Coronary artery (tissue), 2 donors: ENCODE measurements around the gene ZBTB39.
"Not testable (repeated sequence)": the region's sequence is repeated elsewhere in the genome, so short reads cannot be mapped to it uniquely, and the experiment has no call there.

ENCODE experiments used
- DNase-seq: peaks from one replicate; pipeline ENCODE4 v3.0.0-alpha.2; 2017; ENCODE audit warnings: low spot score
- H3K27ac ChIP-seq, 2 donors: fragments of 200-600 bp; sonication (generic); one replicate each; pipeline ENCODE4 v1.5.1; 2016 to 2019
- H3K4me3 ChIP-seq: fragments of 200-600 bp; sonication (generic); 2 replicates; pipeline ENCODE4 v1.5.1; 2016; ENCODE audit warnings: mild to moderate bottlenecking, moderate library complexity
- CTCF ChIP-seq: fragments of 200-600 bp; sonication (generic); IDR thresholded peaks from one replicate; pipeline ENCODE4 v1.5.1; 2019; ENCODE audit warnings: antibody characterized with exemption

The ZBTB39 gene

DNA sequence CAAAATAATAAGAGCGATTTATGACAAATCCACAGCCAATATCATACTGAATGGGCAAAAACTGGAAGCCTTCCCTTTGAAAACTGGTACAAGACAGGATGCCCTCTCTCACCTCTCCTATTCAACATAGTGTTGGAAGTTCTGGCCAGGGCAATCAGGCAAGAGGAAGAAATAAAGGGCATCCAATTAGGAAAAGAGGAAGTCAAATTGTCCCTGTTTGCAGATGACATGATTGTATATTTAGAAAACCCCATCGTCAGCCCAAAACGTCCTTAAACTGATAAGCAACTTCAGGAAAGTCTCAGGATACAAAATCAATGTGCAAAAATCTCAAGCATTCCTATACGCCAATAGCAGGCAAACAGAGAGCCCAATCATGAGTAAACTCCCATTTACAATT lies 44.1 kb downstream of the ZBTB39 start:
- H3K27ac ChIP-seq, H3K4me3 ChIP-seq, DNase-seq: not testable (repeated sequence)

DNA sequence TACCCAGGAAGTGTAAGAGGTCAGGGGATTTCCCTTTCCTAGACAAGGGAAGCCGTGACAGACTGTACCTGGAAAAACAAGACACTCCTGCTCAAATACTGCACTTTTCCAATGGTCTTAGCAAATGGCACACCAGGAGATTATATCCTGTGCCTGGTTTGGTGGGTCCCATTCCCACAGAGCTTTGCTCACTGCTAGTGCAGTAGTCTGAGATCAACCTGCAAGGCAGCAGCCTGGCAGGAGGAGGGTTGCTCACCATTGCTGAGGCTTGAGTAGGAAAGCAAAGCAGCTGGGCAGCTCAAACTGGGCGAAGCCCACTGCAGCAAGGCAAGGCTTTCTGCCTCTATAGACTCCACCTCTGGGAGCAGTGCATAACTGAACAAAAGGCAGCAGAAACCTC lies 47.9 kb downstream of the ZBTB39 start:
- no peak overlapping the region for H3K4me3 ChIP-seq
- TF ChIP-seq CTCF = no peak
- no peak overlapping the region for H3K27ac ChIP-seq
- DNase-seq = no peak

DNA sequence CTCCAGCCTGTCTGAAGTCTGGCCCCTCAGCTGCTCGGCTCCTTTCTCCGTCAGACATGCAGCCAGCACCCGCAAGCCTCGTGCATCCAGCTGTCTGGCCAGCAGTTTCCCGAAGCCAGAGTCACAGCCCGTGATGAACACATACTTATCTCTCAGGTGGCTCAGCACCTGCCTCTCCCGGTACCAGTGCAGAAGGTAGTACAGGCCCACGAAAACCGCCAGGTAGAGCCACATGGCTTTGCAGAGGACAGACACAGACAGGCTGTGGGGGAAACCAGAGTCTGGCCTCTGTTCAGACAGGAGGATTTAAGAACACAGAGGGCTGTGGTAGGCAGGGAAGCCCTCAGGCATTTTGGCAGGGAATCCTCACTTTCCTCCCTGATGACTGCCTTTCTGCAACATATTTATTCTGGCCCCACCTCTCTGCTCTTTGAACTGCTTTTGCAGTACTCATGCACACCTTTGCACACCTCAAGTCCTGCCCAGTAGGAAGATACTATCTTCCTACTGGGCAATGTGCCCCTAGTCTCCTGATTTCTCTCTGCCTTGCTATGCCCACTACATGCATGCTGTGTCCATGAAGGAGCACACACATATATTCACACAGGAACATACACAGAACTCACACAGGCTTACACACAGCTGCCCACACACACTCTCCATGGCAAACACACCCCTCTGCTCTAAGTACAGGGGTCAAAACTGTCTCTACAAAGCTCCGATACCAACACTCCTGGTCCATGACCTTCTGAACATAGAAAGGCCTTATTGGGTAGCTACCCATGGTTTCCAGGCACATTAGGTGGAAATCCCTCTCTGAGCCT lies 48.9 kb downstream of the ZBTB39 start, which contains the start of gene RDH16:
RDH16 (minus strand) TSS at position 380 of the 824 bp plus-strand sequence; CDS start at position 234, 146 bp downstream.
- H3K4me3 ChIP-seq = no peak within 1 kb of the TSS
- no peak within 1 kb of the TSS for H3K27ac ChIP-seq
- DNase-seq = peak; percentile 33
- no peak for TF ChIP-seq CTCF

DNA sequence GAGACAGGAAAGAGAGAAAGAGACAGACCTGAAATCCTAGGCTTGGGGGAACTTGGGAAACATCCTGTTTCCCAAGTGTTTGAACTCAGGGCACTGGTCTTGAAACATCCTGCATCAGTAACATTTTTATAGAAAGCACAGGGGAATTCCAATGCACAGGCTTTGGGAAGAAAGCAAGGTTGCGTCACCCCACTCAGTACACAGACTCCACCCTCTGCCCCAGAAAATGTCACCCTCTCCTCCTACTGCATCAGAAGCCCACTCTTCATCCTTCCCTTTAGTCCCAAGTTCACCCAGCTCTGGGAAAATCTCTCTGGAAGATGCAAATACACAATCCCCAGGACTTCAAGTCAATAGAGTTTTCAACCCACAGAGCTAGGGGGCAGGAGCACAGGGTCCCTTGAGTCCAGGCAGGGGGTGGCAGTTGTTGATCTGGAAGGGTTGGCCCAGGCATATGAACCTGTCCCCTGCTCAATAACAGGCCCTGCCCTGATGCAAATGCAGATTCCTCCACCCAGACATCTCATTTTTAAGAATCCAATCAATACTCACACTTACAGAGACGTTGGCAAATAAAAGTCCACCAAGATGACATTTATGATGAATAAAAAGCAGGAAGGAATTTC lies 50.6 kb downstream of the ZBTB39 start:
- peak; percentile 22 for DNase-seq
- H3K4me3 ChIP-seq = no peak overlapping the region
- no peak for TF ChIP-seq CTCF
- H3K27ac ChIP-seq = no peak overlapping the region

DNA sequence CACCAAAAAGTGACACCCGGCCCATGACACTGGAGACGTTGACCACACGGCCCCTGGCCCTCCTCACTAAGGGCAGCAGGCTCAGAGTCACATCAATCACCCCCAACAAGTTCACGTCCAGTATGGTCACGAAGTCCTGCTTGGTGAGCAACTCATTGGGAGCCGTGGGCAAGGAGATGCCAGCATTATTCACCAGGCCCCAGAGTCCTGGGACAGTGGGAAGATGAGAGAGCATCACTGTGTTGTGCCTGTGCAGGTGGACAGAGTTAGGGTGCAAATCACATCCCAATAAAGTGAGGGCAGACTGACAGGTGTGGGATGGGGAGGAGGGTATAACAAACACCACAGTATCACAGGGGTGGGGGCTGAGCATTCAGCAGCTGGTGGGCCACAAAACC lies 51.4 kb downstream of the ZBTB39 start:
- no peak for TF ChIP-seq CTCF
- Histone ChIP-seq H3K27ac (no peak overlapping the region), H3K4me3 (no peak overlapping the region)
- DNase-seq = no peak

GRCh38 chr12:56954057-56954957 lies 52.0 kb downstream of the ZBTB39 start:
- DNase-seq = peak; percentile 46
- Histone ChIP-seq H3K27ac (no peak overlapping the region), H3K4me3 (no peak overlapping the region)
- TF ChIP-seq CTCF = no peak

GRCh38 chr12:56953314-56953713 lies 53.0 kb downstream of the ZBTB39 start:
- Histone ChIP-seq H3K4me3 (no peak overlapping the region), H3K27ac (no peak overlapping the region)
- no peak for TF ChIP-seq CTCF
- DNase-seq = peak; percentile 62
